HCT116 (cell line): ENCODE data around the gene C3orf20. TPM values are rescaled to one million over a fixed set of nuclear protein-coding genes. Genes with fewer than 3 reads are reported as not detected.

Source experiments
- ATAC-seq: fragments of 200-7000 bp; cut with Tn5 transposase; 2 replicates; pipeline ENCODE4 v1.9.1; 2020; ENCODE audit warnings: mild to moderate bottlenecking, moderate library complexity
- BruUV-seq: library from RNA; stranded (reverse); fragments of 400-500 nt; replicated peaks from 2 replicates; lab custom pipeline; 2021; lab: Mats Ljungman, UMichigan
- CTCF ChIA-PET: fragments of 300-600 bp; sonication (Branson Sonifier 250); formaldehyde crosslinking; loops from one replicate; lab custom pipeline; 2021; ENCODE audit warnings: antibody characterized with exemption; lab: Charles Lee
- POLR2A ChIA-PET: fragments of 300-600, 350-600 bp; sonication (Branson Sonifier 250); formaldehyde crosslinking; loops from one replicate; lab custom pipeline; 2021; ENCODE audit warnings: antibody characterized with exemption; lab: Charles Lee
- RAD21 ChIA-PET, 2 experiments: fragments of 300-600 bp; sonication (Branson Sonifier 250); formaldehyde crosslinking; loops; one replicate each; lab custom pipeline; 2023; ENCODE audit warnings: low total read pairs in 2 of 2; ENCODE audit not compliant: uncharacterized antibody in 2 of 2, unreplicated experiment in 2 of 2, low non-redundant PET in 1 of 2; lab: Charles Lee
- DNase-seq: peaks from one replicate; pipeline ENCODE4 v3.0.0-alpha.2; 2010; ENCODE audit warnings: low read depth, low spot score
- H2AFZ ChIP-seq: fragments of 200-600 bp; shearing (Covaris generic), sonication (generic); 2 replicates; pipeline ENCODE4 v1.6.1; 2017; ENCODE audit warnings: low read depth, mixed run types, mixed read lengths, antibody characterized with exemption, low read length; ENCODE audit not compliant: poor library complexity, severe bottlenecking
- H3K27ac ChIP-seq: 2 replicates; pipeline ENCODE4 v1.5.1; 2012; ENCODE audit warnings: low read depth, low read length
- H3K27me3 ChIP-seq: fragments of 200-600 bp; sonication (generic); 2 replicates; pipeline ENCODE4 v1.6.1; 2016; ENCODE audit warnings: mixed run types, low read length, mixed read lengths; ENCODE audit not compliant: insufficient read depth
- H3K36me3 ChIP-seq, 2 experiments: fragments of 200-500 bp in 1 of 2; fragments of 200-600 bp in 1 of 2; sonication (Bioruptor generic) in 1 of 2; sonication (generic) in 1 of 2; 2 replicates each; pipeline versions ENCODE4 v1.5.1 to v1.6.1; 2014 to 2016; ENCODE audit warnings: low read length in 2 of 2, inconsistent platforms in 1 of 2, mixed read lengths in 1 of 2, mixed run types in 1 of 2; ENCODE audit not compliant: insufficient read depth in 2 of 2, control insufficient read depth in 1 of 2
- H3K4me1 ChIP-seq, 2 experiments: fragments of 200-600 bp in 1 of 2; sonication (generic) in 1 of 2; 2 replicates each; pipeline versions ENCODE4 v1.5.1 to v1.6.1; 2012 to 2017; ENCODE audit warnings: low read length in 2 of 2, inconsistent platforms in 1 of 2, mild to moderate bottlenecking in 1 of 2, mixed read lengths in 1 of 2, mixed run types in 1 of 2, moderate library complexity in 1 of 2; ENCODE audit not compliant: insufficient read depth in 2 of 2, control insufficient read depth in 1 of 2
- H3K4me2 ChIP-seq: fragments of 200-600 bp; sonication (generic); 2 replicates; pipeline ENCODE4 v1.6.1; 2017; ENCODE audit warnings: mixed run types, low read length, mixed read lengths
- H3K4me3 ChIP-seq, 2 experiments: fragments of 200-600 bp in 1 of 2; sonication (generic) in 1 of 2; replicated peaks in 1 of 2; 2 replicates each; pipeline ENCODE4 v1.5.1; 2011 to 2016; ENCODE audit warnings: low read length in 2 of 2, control low read depth in 1 of 2, low read depth in 1 of 2, mild to moderate bottlenecking in 1 of 2, mixed read lengths in 1 of 2, mixed run types in 1 of 2
- H3K79me2 ChIP-seq: fragments of 200-600 bp; sonication (generic); 2 replicates; pipeline ENCODE4 v1.6.1; 2017; ENCODE audit warnings: mild to moderate bottlenecking, mixed run types, low read length, moderate library complexity, mixed read lengths; ENCODE audit not compliant: insufficient read depth
- H3K9ac ChIP-seq: fragments of 200-600 bp; sonication (generic); 2 replicates; pipeline ENCODE4 v1.6.1; 2016; ENCODE audit warnings: low read length, mixed read lengths
- H3K9me2 ChIP-seq: fragments of 200-600 bp; sonication (generic), shearing (Covaris generic); 2 replicates; pipeline ENCODE4 v1.6.1; 2017; ENCODE audit warnings: mixed run types, mild to moderate bottlenecking, moderate library complexity; ENCODE audit not compliant: insufficient read depth
- H3K9me3 ChIP-seq, 2 experiments: fragments of 200-500 bp in 1 of 2; fragments of 200-600 bp in 1 of 2; sonication (Bioruptor generic) in 1 of 2; sonication (generic) in 1 of 2; 2 replicates each; pipeline ENCODE4 v1.6.1; 2014 to 2017; ENCODE audit warnings: low read length in 2 of 2, mixed read lengths in 2 of 2, inconsistent platforms in 1 of 2, low read depth in 1 of 2, mild to moderate bottlenecking in 1 of 2, mixed run types in 1 of 2, moderate library complexity in 1 of 2; ENCODE audit not compliant: control insufficient read depth in 1 of 2, insufficient read depth in 1 of 2
- H4K20me1 ChIP-seq: fragments of 200-600 bp; sonication (generic), shearing (Covaris generic); 2 replicates; pipeline ENCODE4 v1.6.1; 2017; ENCODE audit warnings: mixed run types, mild to moderate bottlenecking, moderate library complexity; ENCODE audit not compliant: insufficient read depth
- CBX3 ChIP-seq: IDR thresholded peaks from 2 replicates; pipeline ENCODE4 v1.6.1; 2012; ENCODE audit warnings: low read depth
- CEBPB ChIP-seq: IDR thresholded peaks from 2 replicates; pipeline ENCODE4 v1.6.1; 2012; ENCODE audit warnings: low read depth
- ELF1 ChIP-seq: IDR thresholded peaks from 2 replicates; pipeline ENCODE4 v1.6.1; 2012; ENCODE audit warnings: low read depth, borderline replicate concordance
- EZH2phosphoT487 ChIP-seq: fragments of 200-600 bp; IDR thresholded peaks from 2 replicates; pipeline ENCODE4 v1.6.1; 2018; ENCODE audit warnings: antibody characterized with exemption, borderline replicate concordance
- FOSL1 ChIP-seq: IDR thresholded peaks from 2 replicates; pipeline ENCODE4 v1.6.1; 2012; ENCODE audit warnings: low read depth
- JUND ChIP-seq: IDR thresholded peaks from 2 replicates; pipeline ENCODE4 v1.6.1; 2012
- POLR2A ChIP-seq: IDR thresholded peaks from 2 replicates; pipeline ENCODE4 v1.7.0; 2011; ENCODE audit warnings: borderline replicate concordance; ENCODE audit not compliant: insufficient read depth, insufficient read length; ENCODE audit errors: extremely low read depth
- POLR2AphosphoS5 ChIP-seq: IDR thresholded peaks from 2 replicates; pipeline ENCODE4 v1.6.1; 2011; ENCODE audit warnings: mild to moderate bottlenecking, low read depth, low read length, moderate library complexity
- SIN3A ChIP-seq: IDR thresholded peaks from 2 replicates; pipeline ENCODE4 v1.6.1; 2012; ENCODE audit warnings: low read depth
- SP1 ChIP-seq: IDR thresholded peaks from 2 replicates; pipeline ENCODE4 v1.6.1; 2012; ENCODE audit warnings: low read depth
- SRF ChIP-seq: IDR thresholded peaks from 2 replicates; pipeline ENCODE4 v1.6.1; 2012; ENCODE audit warnings: low read depth
- TCF7L2 ChIP-seq: IDR thresholded peaks from 2 replicates; pipeline ENCODE4 v1.7.0; 2011; ENCODE audit warnings: borderline replicate concordance, inconsistent platforms; ENCODE audit not compliant: insufficient read depth, insufficient read length; ENCODE audit errors: extremely low read depth
- YY1 ChIP-seq: IDR thresholded peaks from 2 replicates; pipeline ENCODE4 v1.6.1; 2011; ENCODE audit warnings: low read length, low read depth, moderate library complexity, mild to moderate bottlenecking; ENCODE audit not compliant: insufficient replicate concordance; ENCODE audit errors: extremely low read depth
- ZFX ChIP-seq: fragments of 450-650 bp; IDR thresholded peaks from 2 replicates; pipeline ENCODE4 v1.6.1; 2017
- ZNF274 ChIP-seq: fragments of 200-500 bp; sonication (Bioruptor generic); IDR thresholded peaks from 2 replicates; pipeline ENCODE4 v1.6.1; 2014; ENCODE audit warnings: mild to moderate bottlenecking, low read depth, low read length, inconsistent platforms
- intact Hi-C: fragments of 100-400 bp; cut with micrococcal nuclease; formaldehyde crosslinking; loops from 2 replicates; pipeline ENCODE4 v1.10.0; 2022
- total RNA-seq: library from RNA; stranded (reverse); gene quantifications from one replicate; pipeline ENCODE4 v1.2.1, GENCODE V29; 2021; ENCODE audit not compliant: unreplicated experiment
- TF ChIP-seq, protein P1 (sequence below): IDR thresholded peaks from 2 replicates; pipeline ENCODE4 v1.6.1; 2012
- TF ChIP-seq, protein P2 (sequence below): IDR thresholded peaks from 2 replicates; pipeline ENCODE4 v1.6.1; 2012; ENCODE audit warnings: low read depth

C3orf20 gene
- total RNA-seq, 1 experiment from 2014 or later = 0.20 TPM

- H3K9me2 ChIP-seq = no peaks in the 10 kb centered on the region
- H3K9ac ChIP-seq = no peak overlapping the region
- peaks cover 2 to 11% of the 10 kb centered on the region in 2 experiments; a peak in 3 of 4 replicates for H3K4me1 ChIP-seq
- ATAC-seq (no peak), DNase-seq (no peak)
- no peak overlapping the region for H2AFZ ChIP-seq
- no peaks in the 10 kb centered on the region for H3K9me3 ChIP-seq
- TF ChIP-seq FOSL1 (no peak), SP1 (no peak), SRF (no peak), ZFX (no peak), YY1 (no peak), SIN3A (no peak), JUND (no peak), ELF1 (no peak)
- ChIA-PET CTCF (no interaction called here), RAD21 (no interaction called here), POLR2A (no interaction called here)
- H3K4me2 ChIP-seq = no peak overlapping the region
- H4K20me1 ChIP-seq = no peaks in the 10 kb centered on the region
- H3K36me3 ChIP-seq = no peaks in the 10 kb centered on the region
- H3K4me3 ChIP-seq = no peak overlapping the region
- intact Hi-C loops = no loop called here
- no peaks in the 10 kb centered on the region for H3K79me2 ChIP-seq
- no peak overlapping the region for H3K27ac ChIP-seq
- H3K27me3 ChIP-seq = no peaks in the 10 kb centered on the region
- no TSS peak for BruUV-seq
Measured at GRCh38 chr3:14799146-14799545, 124.2 kb downstream of the C3orf20 start.

DNA sequence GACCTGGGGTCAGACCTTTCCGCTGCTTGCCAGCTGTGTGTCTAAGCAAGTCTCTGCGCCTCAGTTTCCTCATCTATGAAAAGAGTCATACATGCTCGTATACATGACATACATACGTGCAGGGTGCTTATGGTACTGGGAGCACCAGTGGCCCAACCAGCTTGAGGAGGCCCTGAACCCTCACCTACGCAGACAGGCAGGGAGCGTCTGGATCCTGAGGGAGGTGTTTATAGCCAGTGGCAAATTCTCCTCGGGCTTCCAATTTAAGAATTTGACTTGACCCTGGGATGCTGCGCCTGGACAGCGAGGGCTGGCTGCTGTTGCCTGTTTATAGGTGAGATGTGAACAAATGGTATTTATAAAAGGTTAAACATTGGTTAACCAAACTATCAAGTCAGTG lies 126.1 kb downstream of the C3orf20 start:
- H3K27ac ChIP-seq = no peak overlapping the region
- H3K4me2 ChIP-seq = no peak overlapping the region
- no peaks in the 10 kb centered on the region for H3K9me2 ChIP-seq
- DNase-seq = no peak
- H3K4me3 ChIP-seq = no peak overlapping the region
- ATAC-seq = no peak
- RAD21 ChIA-PET = interaction anchor here in 1 of 2 experiments (1.0 kb wide), 1 partner anchor 120 kb away, joined by 3 read pairs; no protein-coding TSS in a partner anchor
- H3K9me3 ChIP-seq = no peaks in the 10 kb centered on the region
- CTCF ChIA-PET = no interaction called here
- no TSS peak for BruUV-seq
- no peaks in the 10 kb centered on the region for H3K27me3 ChIP-seq
- H4K20me1 ChIP-seq = no peaks in the 10 kb centered on the region
- H3K9ac ChIP-seq = no peak overlapping the region
- intact Hi-C loops = no loop called here
- no peaks in the 10 kb centered on the region for H3K36me3 ChIP-seq
- no peak overlapping the region for H2AFZ ChIP-seq
- no peaks in the 10 kb centered on the region for H3K79me2 ChIP-seq
- POLR2A ChIA-PET = no interaction called here
- peaks cover 8 to 23% of the 10 kb centered on the region in 2 experiments; a peak in 3 of 4 replicates for H3K4me1 ChIP-seq
- TF ChIP-seq ZNF274 (no peak), POLR2AphosphoS5 (no peak), CBX3 (no peak), POLR2A (no peak), CEBPB (no peak), EZH2phosphoT487 (no peak), YY1 (no peak), ELF1 (no peak), TCF7L2 (no peak)
- TF ChIP-seq, protein P1, sequence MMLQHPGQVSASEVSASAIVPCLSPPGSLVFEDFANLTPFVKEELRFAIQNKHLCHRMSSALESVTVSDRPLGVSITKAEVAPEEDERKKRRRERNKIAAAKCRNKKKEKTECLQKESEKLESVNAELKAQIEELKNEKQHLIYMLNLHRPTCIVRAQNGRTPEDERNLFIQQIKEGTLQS = no peak
- TF ChIP-seq, protein P2, sequence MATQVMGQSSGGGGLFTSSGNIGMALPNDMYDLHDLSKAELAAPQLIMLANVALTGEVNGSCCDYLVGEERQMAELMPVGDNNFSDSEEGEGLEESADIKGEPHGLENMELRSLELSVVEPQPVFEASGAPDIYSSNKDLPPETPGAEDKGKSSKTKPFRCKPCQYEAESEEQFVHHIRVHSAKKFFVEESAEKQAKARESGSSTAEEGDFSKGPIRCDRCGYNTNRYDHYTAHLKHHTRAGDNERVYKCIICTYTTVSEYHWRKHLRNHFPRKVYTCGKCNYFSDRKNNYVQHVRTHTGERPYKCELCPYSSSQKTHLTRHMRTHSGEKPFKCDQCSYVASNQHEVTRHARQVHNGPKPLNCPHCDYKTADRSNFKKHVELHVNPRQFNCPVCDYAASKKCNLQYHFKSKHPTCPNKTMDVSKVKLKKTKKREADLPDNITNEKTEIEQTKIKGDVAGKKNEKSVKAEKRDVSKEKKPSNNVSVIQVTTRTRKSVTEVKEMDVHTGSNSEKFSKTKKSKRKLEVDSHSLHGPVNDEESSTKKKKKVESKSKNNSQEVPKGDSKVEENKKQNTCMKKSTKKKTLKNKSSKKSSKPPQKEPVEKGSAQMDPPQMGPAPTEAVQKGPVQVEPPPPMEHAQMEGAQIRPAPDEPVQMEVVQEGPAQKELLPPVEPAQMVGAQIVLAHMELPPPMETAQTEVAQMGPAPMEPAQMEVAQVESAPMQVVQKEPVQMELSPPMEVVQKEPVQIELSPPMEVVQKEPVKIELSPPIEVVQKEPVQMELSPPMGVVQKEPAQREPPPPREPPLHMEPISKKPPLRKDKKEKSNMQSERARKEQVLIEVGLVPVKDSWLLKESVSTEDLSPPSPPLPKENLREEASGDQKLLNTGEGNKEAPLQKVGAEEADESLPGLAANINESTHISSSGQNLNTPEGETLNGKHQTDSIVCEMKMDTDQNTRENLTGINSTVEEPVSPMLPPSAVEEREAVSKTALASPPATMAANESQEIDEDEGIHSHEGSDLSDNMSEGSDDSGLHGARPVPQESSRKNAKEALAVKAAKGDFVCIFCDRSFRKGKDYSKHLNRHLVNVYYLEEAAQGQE = no peak
